Measurements from ENCODE around the gene CXCR2. TPM values are rescaled to one million over a fixed set of nuclear protein-coding genes. Genes with fewer than 3 reads are reported as not detected.

CXCR2 gene
- total RNA-seq, 1 experiment from 2014 or later: not detected

GRCh38 chr2:218130822-218131221, 5.0 kb downstream of the CXCR2 start:
- no peak overlapping the region for H3K4me2 ChIP-seq
- BruUV-seq (replicated peaks): no TSS peak
- no peaks in the 10 kb centered on the region for H3K9me2 ChIP-seq (ENCODE audit: insufficient read depth)
- POLR2A ChIA-PET (ENCODE audit: unreplicated experiment): no interaction called here
- H3K4me3 ChIP-seq: no peak overlapping the region
- H3K4me1 ChIP-seq (replicated peaks; ENCODE audit: insufficient read depth): no peaks in the 10 kb centered on the region
- intact Hi-C loops (cut with micrococcal nuclease; ENCODE audit: unreplicated experiment): no loop called here
- no peaks in the 10 kb centered on the region for H3K9me3 ChIP-seq (ENCODE audit: insufficient read depth, low read depth)
- no peaks in the 10 kb centered on the region for H3F3A ChIP-seq (ENCODE audit: insufficient read depth, low read depth)
- no peak overlapping the region for H3K27ac ChIP-seq
- TF ChIP-seq EZH2 (IDR thresholded peaks at IDR 0.05; ENCODE audit: low read depth): no peak
- no peak for TF ChIP-seq CTCF (conservative IDR thresholded peaks at IDR 0.05)
- H3K36me3 ChIP-seq (ENCODE audit: low read depth): no peaks in the 10 kb centered on the region
- H4K20me1 ChIP-seq (ENCODE audit: insufficient read depth): no peaks in the 10 kb centered on the region
- H3K79me2 ChIP-seq (ENCODE audit: low read depth): no peaks in the 10 kb centered on the region
- H2AFZ ChIP-seq: no peak overlapping the region
- no peak for DNase-seq
- peaks cover 47% of the 10 kb centered on the region for H3K27me3 ChIP-seq (ENCODE audit: insufficient read depth, low read depth)
- CTCF ChIA-PET: no interaction called here

GRCh38 chr2:218137514-218137913, 11.7 kb downstream of the CXCR2 start:
- Histone ChIP-seq H3K4me1 (replicated peaks; ENCODE audit: insufficient read depth) (no peaks in the 10 kb centered on the region), H3K9me3 (ENCODE audit: insufficient read depth, low read depth) (no peaks in the 10 kb centered on the region), H3K36me3 (ENCODE audit: low read depth) (no peaks in the 10 kb centered on the region), H3K9me2 (ENCODE audit: insufficient read depth) (no peaks in the 10 kb centered on the region), H3K4me2 (no peak overlapping the region), H4K20me1 (ENCODE audit: insufficient read depth) (no peaks in the 10 kb centered on the region), H3F3A (ENCODE audit: insufficient read depth, low read depth) (no peaks in the 10 kb centered on the region), H3K4me3 (no peak overlapping the region), H3K27ac (no peak overlapping the region), H2AFZ (no peak overlapping the region), H3K79me2 (ENCODE audit: low read depth) (no peaks in the 10 kb centered on the region), H3K27me3 (ENCODE audit: insufficient read depth, low read depth) (peaks cover 93% of the 10 kb centered on the region)
- ChIA-PET POLR2A (ENCODE audit: unreplicated experiment) (no interaction called here), CTCF (no interaction called here)
- TF ChIP-seq EZH2 (IDR thresholded peaks at IDR 0.05; ENCODE audit: low read depth) (no peak), CTCF (conservative IDR thresholded peaks at IDR 0.05) (no peak)
- BruUV-seq (replicated peaks): no TSS peak
- DNase-seq: no peak
- intact Hi-C loops (cut with micrococcal nuclease; ENCODE audit: unreplicated experiment): no loop called here

GRCh38 chr2:218138047-218138446, 12.2 kb downstream of the CXCR2 start:
- Histone ChIP-seq H3K79me2 (ENCODE audit: low read depth) (no peaks in the 10 kb centered on the region), H3K4me3 (no peak overlapping the region), H3K27me3 (ENCODE audit: insufficient read depth, low read depth) (peaks cover 93% of the 10 kb centered on the region), H3K36me3 (ENCODE audit: low read depth) (no peaks in the 10 kb centered on the region), H3K9me3 (ENCODE audit: insufficient read depth, low read depth) (no peaks in the 10 kb centered on the region), H3K9me2 (ENCODE audit: insufficient read depth) (no peaks in the 10 kb centered on the region), H3F3A (ENCODE audit: insufficient read depth, low read depth) (no peaks in the 10 kb centered on the region), H3K4me2 (no peak overlapping the region), H3K4me1 (replicated peaks; ENCODE audit: insufficient read depth) (no peaks in the 10 kb centered on the region), H4K20me1 (ENCODE audit: insufficient read depth) (no peaks in the 10 kb centered on the region), H2AFZ (no peak overlapping the region), H3K27ac (no peak overlapping the region)
- BruUV-seq (replicated peaks): no TSS peak
- CTCF ChIA-PET: no interaction called here
- POLR2A ChIA-PET (ENCODE audit: unreplicated experiment): no interaction called here
- no peak for DNase-seq
- TF ChIP-seq CTCF (conservative IDR thresholded peaks at IDR 0.05): no peak
- TF ChIP-seq EZH2 (IDR thresholded peaks at IDR 0.05; ENCODE audit: low read depth): no peak
- intact Hi-C loops (cut with micrococcal nuclease; ENCODE audit: unreplicated experiment): no loop called here

Measured in PC-9 (cell line).